Measurements from ENCODE around the gene RNF31. TPM values are rescaled to one million over a fixed set of nuclear protein-coding genes. Genes with fewer than 3 reads are reported as not detected.
A peak's percentile ranks its signal among the peaks of the same experiment; 100 is the strongest.

RNF31 gene
- total and polyA plus RNA-seq, 2 of the 13 experiments (the other 11 are each of a cell fraction or from before 2014, with no cell fraction given) = 48.2 to 86.8 TPM

GRCh38 chr14:24179961-24180796 is 32.9 kb downstream of the RNF31 start (continued):
- TF ChIP-seq KIAA2018 (CRISPR knock-in tag; IDR thresholded peaks at IDR 0.05; ENCODE audit: borderline replicate concordance) (no peak), ZNF431 (CRISPR knock-in tag; IDR thresholded peaks at IDR 0.05; ENCODE audit: borderline replicate concordance, low read depth) (0 out of 2 replicates have a peak, but pooled peaks have one; percentile 27), ZSCAN31 (CRISPR knock-in tag; IDR thresholded peaks at IDR 0.05; ENCODE audit: low read depth) (no peak), ATF7 (IDR thresholded peaks at IDR 0.05) (peak; percentile 84), ATF7 (CRISPR knock-in tag; IDR thresholded peaks at IDR 0.05) (no peak), FOXA3 (CRISPR knock-in tag; IDR thresholded peaks at IDR 0.05) (no peak), NBN (conservative IDR thresholded peaks at IDR 0.05) (no peak), ARID2 (CRISPR knock-in tag; IDR thresholded peaks at IDR 0.05; ENCODE audit: borderline replicate concordance) (no peak), FOSL2 (CRISPR knock-in tag; IDR thresholded peaks at IDR 0.05) (no peak), ZNF44 (CRISPR knock-in tag; IDR thresholded peaks at IDR 0.05) (no peak)
- TF ChIP-seq, protein P1, sequence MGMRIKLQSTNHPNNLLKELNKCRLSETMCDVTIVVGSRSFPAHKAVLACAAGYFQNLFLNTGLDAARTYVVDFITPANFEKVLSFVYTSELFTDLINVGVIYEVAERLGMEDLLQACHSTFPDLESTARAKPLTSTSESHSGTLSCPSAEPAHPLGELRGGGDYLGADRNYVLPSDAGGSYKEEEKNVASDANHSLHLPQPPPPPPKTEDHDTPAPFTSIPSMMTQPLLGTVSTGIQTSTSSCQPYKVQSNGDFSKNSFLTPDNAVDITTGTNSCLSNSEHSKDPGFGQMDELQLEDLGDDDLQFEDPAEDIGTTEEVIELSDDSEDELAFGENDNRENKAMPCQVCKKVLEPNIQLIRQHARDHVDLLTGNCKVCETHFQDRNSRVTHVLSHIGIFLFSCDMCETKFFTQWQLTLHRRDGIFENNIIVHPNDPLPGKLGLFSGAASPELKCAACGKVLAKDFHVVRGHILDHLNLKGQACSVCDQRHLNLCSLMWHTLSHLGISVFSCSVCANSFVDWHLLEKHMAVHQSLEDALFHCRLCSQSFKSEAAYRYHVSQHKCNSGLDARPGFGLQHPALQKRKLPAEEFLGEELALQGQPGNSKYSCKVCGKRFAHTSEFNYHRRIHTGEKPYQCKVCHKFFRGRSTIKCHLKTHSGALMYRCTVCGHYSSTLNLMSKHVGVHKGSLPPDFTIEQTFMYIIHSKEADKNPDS (CRISPR knock-in tag; IDR thresholded peaks at IDR 0.05) = no peak
- TF ChIP-seq, protein P2, sequence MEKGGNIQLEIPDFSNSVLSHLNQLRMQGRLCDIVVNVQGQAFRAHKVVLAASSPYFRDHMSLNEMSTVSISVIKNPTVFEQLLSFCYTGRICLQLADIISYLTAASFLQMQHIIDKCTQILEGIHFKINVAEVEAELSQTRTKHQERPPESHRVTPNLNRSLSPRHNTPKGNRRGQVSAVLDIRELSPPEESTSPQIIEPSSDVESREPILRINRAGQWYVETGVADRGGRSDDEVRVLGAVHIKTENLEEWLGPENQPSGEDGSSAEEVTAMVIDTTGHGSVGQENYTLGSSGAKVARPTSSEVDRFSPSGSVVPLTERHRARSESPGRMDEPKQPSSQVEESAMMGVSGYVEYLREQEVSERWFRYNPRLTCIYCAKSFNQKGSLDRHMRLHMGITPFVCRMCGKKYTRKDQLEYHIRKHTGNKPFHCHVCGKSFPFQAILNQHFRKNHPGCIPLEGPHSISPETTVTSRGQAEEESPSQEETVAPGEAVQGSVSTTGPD (CRISPR knock-in tag; IDR thresholded peaks at IDR 0.05) = no peak
- TF ChIP-seq, protein P3, sequence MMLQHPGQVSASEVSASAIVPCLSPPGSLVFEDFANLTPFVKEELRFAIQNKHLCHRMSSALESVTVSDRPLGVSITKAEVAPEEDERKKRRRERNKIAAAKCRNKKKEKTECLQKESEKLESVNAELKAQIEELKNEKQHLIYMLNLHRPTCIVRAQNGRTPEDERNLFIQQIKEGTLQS (CRISPR knock-in tag; IDR thresholded peaks at IDR 0.05) = no peak

Data from HepG2 (cell line).